KOPT-K1 (cell line): ENCODE results near the gene GSPT2.

Source experiments
- H3K27ac ChIP-seq: fragments of 200-600 bp; sonication (generic); 2 replicates; pipeline ENCODE4 v1.5.1; 2016; ENCODE audit warnings: antibody characterized with exemption, mild to moderate bottlenecking, low read depth, low read length; ENCODE audit not compliant: poor library complexity, severe bottlenecking
- H3K36me3 ChIP-seq: fragments of 200-600 bp; sonication (generic); 2 replicates; pipeline ENCODE4 v1.5.1; 2017; ENCODE audit warnings: antibody characterized with exemption, mild to moderate bottlenecking, low read length, moderate library complexity; ENCODE audit not compliant: insufficient read depth
- H3K9me3 ChIP-seq: fragments of 200-600 bp; sonication (generic); 2 replicates; pipeline ENCODE4 v1.5.1; 2017; ENCODE audit warnings: antibody characterized with exemption, low read length, mild to moderate bottlenecking; ENCODE audit not compliant: insufficient read depth, poor library complexity, severe bottlenecking

The GSPT2 gene

GRCh38 chrX:51795136-51795535 is 51.9 kb downstream of the GSPT2 start:
- Histone ChIP-seq H3K36me3 (no peaks in the 10 kb centered on the region), H3K9me3 (no peaks in the 10 kb centered on the region), H3K27ac (no peak overlapping the region)
